Measurements from ENCODE around the gene EFNA1.

DNA sequence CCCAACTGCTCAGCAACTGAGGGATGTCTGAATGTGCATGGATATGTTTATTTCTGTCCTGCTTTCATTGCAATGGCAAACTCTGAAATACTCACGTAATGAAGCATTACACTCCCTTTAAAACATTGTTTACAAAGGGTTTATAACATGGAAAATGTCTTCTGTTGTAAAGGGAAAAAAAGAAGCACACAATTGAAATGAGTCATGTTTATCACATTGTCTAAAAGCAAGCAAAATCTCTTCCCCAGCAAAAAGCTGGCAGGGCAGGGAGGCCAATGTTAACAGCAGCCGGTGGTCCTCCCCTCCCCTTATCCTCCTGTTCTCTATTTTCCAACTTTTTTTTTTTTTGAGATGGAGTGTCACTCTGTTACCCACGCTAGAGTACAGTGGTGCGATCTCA is 3.9 kb upstream of the EFNA1 start:
- TF ChIP-seq CTCF (conservative IDR thresholded peaks at IDR 0.05 in 1 of 2, IDR thresholded peaks at IDR 0.05 in 1 of 2; ENCODE audit: extremely low read depth in 1 of 2, insufficient read depth in 1 of 2, low read depth in 1 of 2, low read length in 2 of 2), result no peak
- no peak for TF ChIP-seq EZH2 (IDR thresholded peaks at IDR 0.05; ENCODE audit: borderline replicate concordance, low read length)

Measured in mammary epithelial cell (primary cell).